ENCODE measurements around the gene C1orf21.

C1orf21 gene

DNA sequence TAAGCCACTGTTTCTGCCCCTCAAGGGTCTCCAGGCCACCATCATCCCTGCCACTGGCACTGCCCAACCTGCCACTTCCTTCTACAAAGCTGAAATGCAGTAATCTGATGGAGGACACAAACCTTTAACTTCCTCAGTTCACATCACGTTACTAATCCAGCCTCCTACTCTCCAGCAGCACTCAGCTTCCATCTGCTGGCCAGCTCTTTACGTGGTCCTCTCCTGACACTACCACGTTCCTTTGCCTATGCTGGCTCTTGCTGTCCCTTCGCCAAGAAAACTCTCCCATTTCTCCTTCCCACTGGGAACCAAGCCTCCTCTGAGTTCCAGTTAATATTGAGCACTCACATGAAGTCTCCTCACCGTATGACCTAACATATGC lies 243.8 kb downstream of the C1orf21 start:
- DNase-seq (ENCODE audit: low read depth) = no peak
- no peak for TF ChIP-seq CTCF (IDR thresholded peaks at IDR 0.05; ENCODE audit: control insufficient read depth, insufficient read depth, low read depth, low read length, missing control alignments)
- no peak overlapping the region for H3K4me3 ChIP-seq (ENCODE audit: control insufficient read depth, low read depth, low read length)

- TF ChIP-seq CTCF (IDR thresholded peaks at IDR 0.05; ENCODE audit: control insufficient read depth, insufficient read depth, low read depth, low read length, missing control alignments) = no peak
- DNase-seq (ENCODE audit: low read depth) = no peak
- H3K4me3 ChIP-seq (ENCODE audit: control insufficient read depth, low read depth, low read length) = no peak overlapping the region
Observed at GRCh38 chr1:184632415-184633175, 245.8 kb downstream of the C1orf21 start.

- DNase-seq (ENCODE audit: low read depth) = no peak
- TF ChIP-seq CTCF (IDR thresholded peaks at IDR 0.05; ENCODE audit: control insufficient read depth, insufficient read depth, low read depth, low read length, missing control alignments) = no peak
Observed at GRCh38 chr1:184633785-184634184, 247.0 kb downstream of the C1orf21 start.

DNA sequence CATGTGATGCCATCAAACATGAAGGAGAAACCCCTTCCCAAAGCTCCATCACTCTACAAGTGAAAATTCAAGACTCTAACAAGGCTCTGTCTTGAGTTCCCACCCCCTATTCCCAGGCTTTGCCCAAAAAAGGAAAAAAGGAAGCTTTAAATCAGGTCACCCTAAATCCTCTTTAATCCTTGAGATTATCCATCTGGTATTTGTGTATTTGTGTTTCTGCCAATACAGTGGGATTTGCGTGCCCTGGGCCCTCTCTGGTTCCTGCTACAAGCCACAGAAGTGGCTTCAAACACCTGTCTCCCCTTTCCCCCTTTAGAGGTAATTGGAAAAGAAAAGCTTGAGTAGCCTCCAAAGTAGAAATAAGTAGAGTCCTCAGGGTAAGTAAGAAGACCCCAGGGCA lies 247.5 kb downstream of the C1orf21 start:
- TF ChIP-seq CTCF (IDR thresholded peaks at IDR 0.05; ENCODE audit: control insufficient read depth, insufficient read depth, low read depth, low read length, missing control alignments) = no peak
- DNase-seq (ENCODE audit: low read depth) = no peak
- H3K4me3 ChIP-seq (ENCODE audit: control insufficient read depth, low read depth, low read length) = no peak overlapping the region

More at GRCh38 chr1:184633785-184634184, 247.0 kb downstream of the C1orf21 start:
- H3K4me3 ChIP-seq (ENCODE audit: control insufficient read depth, low read depth, low read length) = no peak overlapping the region

DNA sequence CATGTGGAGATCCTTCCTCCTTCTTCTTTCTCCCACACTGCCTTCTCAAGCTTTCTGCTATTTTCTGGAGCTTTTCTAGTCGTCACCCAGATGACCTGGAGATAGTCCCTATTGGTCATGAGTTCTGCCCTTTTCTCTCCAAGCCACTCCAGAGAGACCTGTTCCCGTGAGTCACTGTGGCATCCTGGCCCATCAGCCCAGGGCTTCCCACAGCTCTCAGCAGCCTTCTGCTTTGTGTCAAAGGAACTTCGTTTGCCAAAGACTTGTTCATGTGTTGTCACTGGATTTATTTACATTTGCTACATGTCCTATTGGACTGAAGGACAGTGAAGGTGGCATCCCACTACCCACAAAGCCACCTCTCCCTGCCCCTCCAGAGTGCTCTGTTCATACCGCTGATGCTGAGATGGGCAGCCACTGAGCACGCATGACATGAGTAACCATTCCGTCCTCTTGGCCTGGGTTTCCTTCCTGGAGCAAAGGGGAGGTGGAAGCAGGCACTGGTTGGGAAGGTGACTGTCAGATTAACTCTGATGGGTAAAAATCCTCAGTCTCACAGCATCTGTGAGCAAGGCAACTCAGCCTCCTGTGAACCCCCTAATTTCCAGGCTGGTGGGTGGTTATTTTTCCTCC lies 248.6 kb downstream of the C1orf21 start:
- DNase-seq (ENCODE audit: low read depth) = no peak
- no peak for TF ChIP-seq CTCF (IDR thresholded peaks at IDR 0.05; ENCODE audit: control insufficient read depth, insufficient read depth, low read depth, low read length, missing control alignments)
- no peak overlapping the region for H3K4me3 ChIP-seq (ENCODE audit: control insufficient read depth, low read depth, low read length)

DNA sequence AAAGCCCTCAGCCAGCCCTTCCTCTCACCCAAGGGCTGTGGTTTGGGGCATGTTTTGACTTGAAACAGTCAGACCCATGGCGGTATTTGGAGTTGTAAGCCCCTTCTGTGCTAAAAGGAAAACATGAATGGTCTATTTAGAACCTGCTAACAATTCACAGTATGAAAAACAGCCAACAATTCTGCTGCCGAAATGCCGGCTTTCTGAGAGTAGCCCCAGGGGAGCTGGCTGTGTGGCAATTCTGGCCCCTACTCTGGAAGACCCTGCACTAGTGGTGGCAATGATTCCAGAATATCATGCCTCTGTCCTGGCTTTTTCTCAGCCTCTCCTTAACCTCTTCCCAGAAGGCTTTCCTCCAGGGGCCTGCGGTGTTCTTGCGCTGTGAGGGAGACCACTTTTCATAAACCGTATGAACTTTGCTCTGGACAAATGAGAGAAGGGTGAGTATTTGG lies 249.2 kb downstream of the C1orf21 start:
- no peak for TF ChIP-seq CTCF (IDR thresholded peaks at IDR 0.05; ENCODE audit: control insufficient read depth, insufficient read depth, low read depth, low read length, missing control alignments)
- DNase-seq (ENCODE audit: low read depth) = no peak
- no peak overlapping the region for H3K4me3 ChIP-seq (ENCODE audit: control insufficient read depth, low read depth, low read length)
